Mesothelial cell of epicardium (in vitro differentiated cells): Measurements from ENCODE around the gene SNX14. TPM values are rescaled to one million over a fixed set of nuclear protein-coding genes. Genes with fewer than 3 reads are reported as not detected.

Experiments
- DNase-seq, 2 experiments: peaks; one replicate each; pipeline ENCODE4 v3.0.0; 2021; ENCODE audit warnings: low spot score in 2 of 2; ENCODE audit not compliant: unreplicated experiment in 2 of 2
- H3K27ac Mint-ChIP-seq: 2 replicates; pipeline ENCODE4 v1.8.0; 2021; ENCODE audit warnings: mixed read lengths
- H3K27me3 Mint-ChIP-seq: 2 replicates; pipeline ENCODE4 v1.8.0; 2021; ENCODE audit warnings: low read depth, mixed read lengths
- H3K36me3 Mint-ChIP-seq: 2 replicates; pipeline ENCODE4 v1.8.0; 2021; ENCODE audit warnings: mixed read lengths
- H3K4me1 Mint-ChIP-seq: 2 replicates; pipeline ENCODE4 v1.8.0; 2021; ENCODE audit warnings: mixed read lengths
- H3K4me3 Mint-ChIP-seq: 2 replicates; pipeline ENCODE4 v1.8.0; 2021; ENCODE audit warnings: mild to moderate bottlenecking, moderate library complexity, mixed read lengths
- H3K9me3 Mint-ChIP-seq: 2 replicates; pipeline ENCODE4 v1.8.0; 2021; ENCODE audit warnings: mixed read lengths
- CTCF ChIP-seq: fragments of 200-600 bp; sonication (generic); IDR thresholded peaks from one replicate; pipeline ENCODE4 v1.5.0; 2021; ENCODE audit warnings: antibody characterized with exemption; ENCODE audit not compliant: unreplicated experiment
- total RNA-seq: library from RNA; stranded (reverse); gene quantifications from 3 replicates; pipeline ENCODE4 v1.2.1, GENCODE V29; 2021

The SNX14 gene
- total RNA-seq, 1 donor from 2014 or later = 73.3 TPM

- Mint-ChIP-seq H3K4me1 (no peaks in the 10 kb centered on the region), H3K4me3 (no peak overlapping the region), H3K9me3 (no peaks in the 10 kb centered on the region), H3K36me3 (no peaks in the 10 kb centered on the region), H3K27me3 (peaks cover 33% of the 10 kb centered on the region), H3K27ac (no peak overlapping the region)
- DNase-seq = no peak
- TF ChIP-seq CTCF = no peak
These were observed 133.3 kb downstream of the SNX14 start for GRCh38 chr6:85460154-85460920.

GRCh38 chr6:85459224-85459901, 134.3 kb downstream of the SNX14 start:
- no peak for TF ChIP-seq CTCF
- peaks cover 38% of the 10 kb centered on the region for H3K27me3 Mint-ChIP-seq
- no peak for DNase-seq
- H3K4me1 Mint-ChIP-seq = no peaks in the 10 kb centered on the region
- H3K36me3 Mint-ChIP-seq = no peaks in the 10 kb centered on the region
- H3K27ac Mint-ChIP-seq = no peak overlapping the region
- no peak overlapping the region for H3K4me3 Mint-ChIP-seq
- no peaks in the 10 kb centered on the region for H3K9me3 Mint-ChIP-seq

GRCh38 chr6:85458782-85459181, 134.9 kb downstream of the SNX14 start:
- Mint-ChIP-seq H3K27me3 (peaks cover 44% of the 10 kb centered on the region), H3K9me3 (no peaks in the 10 kb centered on the region), H3K4me3 (no peak overlapping the region), H3K36me3 (no peaks in the 10 kb centered on the region), H3K27ac (no peak overlapping the region), H3K4me1 (no peaks in the 10 kb centered on the region)
- no peak for DNase-seq
- TF ChIP-seq CTCF = no peak

- Mint-ChIP-seq H3K9me3 (no peaks in the 10 kb centered on the region), H3K36me3 (no peaks in the 10 kb centered on the region), H3K4me3 (no peak overlapping the region), H3K27me3 (peaks cover 46% of the 10 kb centered on the region), H3K27ac (no peak overlapping the region), H3K4me1 (no peaks in the 10 kb centered on the region)
- no peak for TF ChIP-seq CTCF
- DNase-seq = no peak
These were observed 135.5 kb downstream of the SNX14 start for GRCh38 chr6:85458184-85458583.

- Mint-ChIP-seq H3K36me3 (no peaks in the 10 kb centered on the region), H3K27me3 (peaks cover 48% of the 10 kb centered on the region), H3K4me3 (no peak overlapping the region), H3K9me3 (no peaks in the 10 kb centered on the region), H3K27ac (no peak overlapping the region), H3K4me1 (no peaks in the 10 kb centered on the region)
- TF ChIP-seq CTCF = no peak
- no peak for DNase-seq
These were observed 136.9 kb downstream of the SNX14 start for GRCh38 chr6:85456782-85457181.

Other genes with a start within 250 kb of the SNX14 start
- gene NT5E, start 143.8 kb downstream of the SNX14 start, total RNA-seq = 0.23 to 0.38 TPM (median 0.25 TPM) in 3 replicates
- 127 to 129 TPM (median 129 TPM) in 3 replicates for gene SYNCRIP, start 49.0 kb upstream of the SNX14 start, total RNA-seq